HepG2 (cell line): ENCODE measurements around the gene ASB16. TPM values are rescaled to one million over a fixed set of nuclear protein-coding genes. Genes with fewer than 3 reads are reported as not detected.

Source experiments
- AKAP8 ChIP-seq: sonication (generic); formaldehyde crosslinking; IDR thresholded peaks from 2 replicates; pipeline ENCODE4 v1.5.1; 2020; ENCODE audit warnings: mild to moderate bottlenecking, missing genetic modification reagents
- CREB1 ChIP-seq, 2 experiments: fragments of 450-650 bp in 1 of 2; IDR thresholded peaks; 2 replicates each; pipeline ENCODE4 v1.6.1; 2016 to 2017; ENCODE audit warnings: control low read depth in 1 of 2, mild to moderate bottlenecking in 1 of 2, missing compliant biosample characterization in 1 of 2, missing genetic modification characterization in 1 of 2
- EZH2 ChIP-seq: conservative IDR thresholded peaks from 2 replicates; pipeline ENCODE4 v1.6.1; 2012; ENCODE audit warnings: mild to moderate bottlenecking, low read depth, low read length, moderate library complexity
- GPN1 ChIP-seq: sonication (generic); formaldehyde crosslinking; IDR thresholded peaks from 2 replicates; pipeline ENCODE4 v1.5.1; 2020; ENCODE audit warnings: missing genetic modification reagents, borderline replicate concordance
- ISX ChIP-seq: sonication (generic); formaldehyde crosslinking; conservative IDR thresholded peaks from 2 replicates; pipeline ENCODE4 v1.5.0; 2020; ENCODE audit warnings: missing genetic modification reagents
- KLF12 ChIP-seq: sonication (generic); formaldehyde crosslinking; IDR thresholded peaks from 2 replicates; pipeline ENCODE4 v1.4.0; 2020; ENCODE audit warnings: missing genetic modification reagents, borderline replicate concordance
- MAF1 ChIP-seq: sonication (generic); formaldehyde crosslinking; IDR thresholded peaks from 2 replicates; pipeline ENCODE4 v1.5.0; 2020; ENCODE audit warnings: missing genetic modification reagents, borderline replicate concordance
- MEF2D ChIP-seq: sonication (generic); formaldehyde crosslinking; IDR thresholded peaks from 2 replicates; pipeline ENCODE4 v1.5.1; 2020; ENCODE audit warnings: mild to moderate bottlenecking, missing genetic modification reagents
- MTA1 ChIP-seq: sonication (generic); formaldehyde crosslinking; IDR thresholded peaks from 2 replicates; pipeline ENCODE4 v1.4.0; 2020; ENCODE audit warnings: missing genetic modification reagents, mild to moderate bottlenecking, borderline replicate concordance
- MXD3 ChIP-seq: IDR thresholded peaks from 2 replicates; pipeline ENCODE4 v1.6.1; 2016; ENCODE audit warnings: mild to moderate bottlenecking, missing biosample characterization, missing genetic modification reagents
- NFYB ChIP-seq: sonication (generic); formaldehyde crosslinking; IDR thresholded peaks from 2 replicates; pipeline ENCODE4 v1.4.0; 2020; ENCODE audit warnings: missing genetic modification reagents
- PHF21A ChIP-seq: sonication (generic); formaldehyde crosslinking; IDR thresholded peaks from 2 replicates; pipeline ENCODE4 v1.5.0; 2020; ENCODE audit warnings: mild to moderate bottlenecking, missing genetic modification reagents
- POLR2G ChIP-seq: fragments of 200-400 bp; formaldehyde crosslinking; IDR thresholded peaks from 2 replicates; pipeline ENCODE4 v1.6.1; 2018; ENCODE audit warnings: mild to moderate bottlenecking, low read depth, low read length, moderate library complexity
- RCOR2 ChIP-seq: IDR thresholded peaks from 2 replicates; pipeline ENCODE4 v1.6.1; 2016; ENCODE audit warnings: missing biosample characterization, missing genetic modification reagents
- SKIL ChIP-seq: sonication (generic); formaldehyde crosslinking; IDR thresholded peaks from 2 replicates; pipeline ENCODE4 v1.8.0; 2022; ENCODE audit warnings: missing genetic modification reagents, mild to moderate bottlenecking, moderate library complexity, borderline replicate concordance
- TAF1 ChIP-seq: sonication (generic); formaldehyde crosslinking; IDR thresholded peaks from 2 replicates; pipeline ENCODE4 v1.4.0; 2020; ENCODE audit warnings: missing genetic modification reagents
- ZFP36L2 ChIP-seq: sonication (generic); formaldehyde crosslinking; IDR thresholded peaks from 2 replicates; pipeline ENCODE4 v1.4.0; 2020; ENCODE audit warnings: missing genetic modification reagents
- ZFY ChIP-seq: sonication (generic); formaldehyde crosslinking; IDR thresholded peaks from 2 replicates; pipeline ENCODE4 v1.4.0; 2020; ENCODE audit warnings: missing genetic modification reagents
- ZKSCAN8 ChIP-seq: IDR thresholded peaks from 2 replicates; pipeline ENCODE4 v1.6.1; 2016; ENCODE audit warnings: borderline replicate concordance, missing genetic modification reagents, missing compliant biosample characterization
- ZNF18 ChIP-seq: sonication (generic); formaldehyde crosslinking; IDR thresholded peaks from 2 replicates; pipeline ENCODE4 v1.8.0; 2022; ENCODE audit warnings: mild to moderate bottlenecking, missing genetic modification reagents; ENCODE audit not compliant: insufficient replicate concordance
- ZNF746 ChIP-seq: sonication (generic); formaldehyde crosslinking; IDR thresholded peaks from 2 replicates; pipeline ENCODE4 v1.8.0; 2022; ENCODE audit warnings: mild to moderate bottlenecking, missing genetic modification reagents
- ZNF800 ChIP-seq: sonication (generic); formaldehyde crosslinking; IDR thresholded peaks from 2 replicates; pipeline ENCODE4 v1.4.0; 2020; ENCODE audit warnings: missing genetic modification reagents
- ZSCAN22 ChIP-seq: sonication (generic); formaldehyde crosslinking; IDR thresholded peaks from 2 replicates; pipeline ENCODE4 v1.4.0; 2020; ENCODE audit warnings: mild to moderate bottlenecking, missing genetic modification reagents
- ZSCAN30 ChIP-seq: sonication (generic); formaldehyde crosslinking; IDR thresholded peaks from 2 replicates; pipeline ENCODE4 v1.5.0; 2020; ENCODE audit warnings: mild to moderate bottlenecking, missing genetic modification reagents
- polyA plus RNA-seq, 8 experiments: library from polyadenylated mRNA; depleted of rRNA in 3 of 8; stranded (reverse) in 7 of 8; unstranded in 1 of 8; fragments of >200 nt; fragmentation: Illumina TruSeq in 4 of 8; extraction: Trizol in 4 of 8; gene quantifications; 2 replicates each; pipeline versions ENCODE4 v1.2.1 to v1.2.3, GENCODE V29; 2011 to 2016; ENCODE audit warnings: low read depth in 4 of 8, missing spikeins in 1 of 8, mixed read lengths in 1 of 8; ENCODE audit not compliant: insufficient read depth in 1 of 8
- total RNA-seq, 5 experiments: library from RNA; depleted of rRNA; stranded (reverse); fragments of >200 nt; fragmentation: Illumina TruSeq; extraction: Trizol; gene quantifications; 2 replicates each; pipeline ENCODE4 v1.2.3, GENCODE V29; 2016; ENCODE audit warnings: low read depth in 1 of 5

ASB16 gene
- total and polyA plus RNA-seq, 2 of the 13 experiments (the other 11 are each of a cell fraction or from before 2014, with no cell fraction given): 0.07 TPM; not detected in 1

- TF ChIP-seq ZNF800 (peak; percentile 91), PHF21A (CRISPR knock-in tag) (peak; percentile 60), NFYB (CRISPR knock-in tag) (peak; percentile 40; the same call in 1 of the 2 replicates), POLR2G (peak; percentile 44), KLF12 (CRISPR knock-in tag) (peak; percentile 71; the same call in 1 of the 2 replicates), ZFY (CRISPR knock-in tag) (peak; percentile 88), CREB1 (IDR thresholded peaks at IDR 0.05) (peak; percentile 8; the same call in 1 of the 2 replicates), CREB1 (CRISPR knock-in tag; IDR thresholded peaks at IDR 0.05) (no peak), ZSCAN30 (CRISPR knock-in tag) (no peak), SKIL (CRISPR knock-in tag) (no peak), MXD3 (peak; percentile 23; the same call in 1 of the 2 replicates), RCOR2 (CRISPR knock-in tag) (no peak), GPN1 (CRISPR knock-in tag) (no peak), EZH2 (no peak), ZNF18 (no peak), TAF1 (CRISPR knock-in tag) (peak; percentile 45; the same call in 1 of the 2 replicates), MAF1 (CRISPR knock-in tag) (0 out of 2 replicates have a peak, but pooled peaks have one; percentile 73), AKAP8 (CRISPR knock-in tag) (peak; percentile 74), ZSCAN22 (no peak), ZNF746 (peak; percentile 40; the same call in 1 of the 2 replicates), ZFP36L2 (CRISPR knock-in tag) (no peak), MTA1 (CRISPR knock-in tag) (0 out of 2 replicates have a peak, but pooled peaks have one; percentile 35), ZKSCAN8 (CRISPR knock-in tag) (0 out of 2 replicates have a peak, but pooled peaks have one; percentile 35), MEF2D (no peak), ISX (CRISPR knock-in tag) (peak; percentile 21; the same call in 1 of the 2 replicates)
Observed at GRCh38 chr17:44222112-44222869, 51.8 kb downstream of the ASB16 start (continued).
